ENCODE measurements around the gene NFATC2IP. TPM values are rescaled to one million over a fixed set of nuclear protein-coding genes. Genes with fewer than 3 reads are reported as not detected.

The NFATC2IP gene
- polyA plus RNA-seq, 1 donor (not counting 4 experiments of a cell fraction or from before 2014, with no cell fraction given) = 56.5 TPM

- H3K9me3 ChIP-seq (ENCODE audit: control insufficient read depth, low read depth, low read length) = no peaks in the 10 kb centered on the region
- no peak overlapping the region for H3K4me2 ChIP-seq (ENCODE audit: control insufficient read depth, extremely low read depth, insufficient read depth, low read depth, low read length)
- no peaks in the 10 kb centered on the region for H3K9me1 ChIP-seq (ENCODE audit: control insufficient read depth, extremely low read depth, insufficient read depth, low read length)
- no peaks in the 10 kb centered on the region for H3K36me3 ChIP-seq (ENCODE audit: control insufficient read depth in 2 of 2, extremely low read depth in 1 of 2, insufficient read depth in 2 of 2, low read length in 2 of 2)
- no peak overlapping the region for H3K27ac ChIP-seq (ENCODE audit: control insufficient read depth, insufficient read depth, low read length)
- TF ChIP-seq CTCF (optimal IDR thresholded peaks at IDR 0.05 in 1 of 3, IDR thresholded peaks at IDR 0.05 in 1 of 3, conservative IDR thresholded peaks at IDR 0.05 in 1 of 3; ENCODE audit: extremely low read depth in 1 of 3, insufficient read depth in 2 of 3, low read length in 3 of 3) (no peak), EZH2 (IDR thresholded peaks at IDR 0.05; ENCODE audit: low read length) (no peak)
- H3K79me2 ChIP-seq (ENCODE audit: control insufficient read depth, insufficient read depth, low read length) = no peaks in the 10 kb centered on the region
- no peaks in the 10 kb centered on the region for H4K20me1 ChIP-seq (ENCODE audit: control insufficient read depth, extremely low read depth, insufficient read depth, low read length)
- DNase-seq (ENCODE audit: low read depth, low spot score) (no peak), FAIRE-seq (no peak)
- H3K27me3 ChIP-seq (ENCODE audit: control insufficient read depth, extremely low read depth, insufficient read depth, low read length) = no peaks in the 10 kb centered on the region
- H3K4me1 ChIP-seq (ENCODE audit: control insufficient read depth, extremely low read depth, insufficient read depth, low read length) = no peaks in the 10 kb centered on the region
- no peak overlapping the region for H3K9ac ChIP-seq (ENCODE audit: control insufficient read depth, extremely low read depth, insufficient read depth, low read length)
- dilution Hi-C loops (cut with MboI; ENCODE audit: extremely low pct_ligation_motif_present, low sequenced_read_pairs) = no loop called here
- H3K4me3 ChIP-seq (ENCODE audit: control insufficient read depth in 2 of 3, extremely low read depth in 1 of 3, insufficient read depth in 2 of 3, low read depth in 1 of 3, low read length in 3 of 3) = no peak overlapping the region
- H2AFZ ChIP-seq (ENCODE audit: control insufficient read depth, low read length) = no peak overlapping the region
Measured at GRCh38 chr16:29007730-29008593, 57.2 kb downstream of the NFATC2IP start.

DNA sequence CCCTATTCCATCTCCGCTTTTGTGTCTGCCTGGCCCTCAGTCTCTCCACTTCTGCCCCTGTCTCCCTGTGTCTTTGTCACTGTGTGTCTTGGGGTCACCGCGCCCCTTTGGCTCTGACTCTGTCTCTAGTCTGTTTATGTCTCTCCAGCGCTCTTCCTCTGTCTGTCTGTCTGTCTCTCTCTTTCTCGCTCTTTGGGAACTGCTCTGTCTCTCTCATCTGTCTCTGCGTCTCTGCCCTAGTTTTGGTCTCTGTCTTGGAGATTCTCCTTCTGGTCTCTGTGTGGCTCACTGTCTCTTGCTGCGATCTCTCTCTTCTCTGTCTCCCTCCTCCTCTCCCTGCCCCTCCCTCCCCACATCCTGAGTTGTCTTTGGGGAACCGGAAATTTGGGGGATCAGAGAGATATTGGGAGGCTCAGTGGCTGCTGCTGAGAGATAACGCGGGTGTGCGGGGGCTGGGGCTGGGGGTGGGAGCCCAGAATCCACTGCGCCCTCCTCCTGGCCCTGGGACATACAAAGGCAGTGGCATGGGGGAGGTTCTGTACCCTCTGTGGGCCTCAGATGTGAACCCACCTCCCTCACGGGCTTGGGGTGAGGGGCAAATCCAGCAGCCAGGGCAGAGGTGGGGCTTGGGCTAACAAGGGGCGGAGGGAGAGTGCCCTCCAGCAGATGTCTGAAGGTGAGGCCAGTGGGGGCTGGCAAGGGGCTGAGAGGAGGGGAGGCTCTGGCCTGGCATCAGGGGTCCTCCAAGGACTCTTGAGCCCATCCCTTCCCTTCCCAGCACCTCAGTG lies 58.5 kb downstream of the NFATC2IP start:
- DNase-seq (ENCODE audit: low read depth, low spot score) (no peak), FAIRE-seq (no peak)
- Histone ChIP-seq H3K27ac (ENCODE audit: control insufficient read depth, insufficient read depth, low read length) (no peak overlapping the region), H2AFZ (ENCODE audit: control insufficient read depth, low read length) (no peak overlapping the region), H3K9me1 (ENCODE audit: control insufficient read depth, extremely low read depth, insufficient read depth, low read length) (no peaks in the 10 kb centered on the region), H3K4me1 (ENCODE audit: control insufficient read depth, extremely low read depth, insufficient read depth, low read length) (no peaks in the 10 kb centered on the region), H3K9me3 (ENCODE audit: control insufficient read depth, low read depth, low read length) (no peaks in the 10 kb centered on the region), H3K27me3 (ENCODE audit: control insufficient read depth, extremely low read depth, insufficient read depth, low read length) (no peaks in the 10 kb centered on the region), H3K79me2 (ENCODE audit: control insufficient read depth, insufficient read depth, low read length) (no peaks in the 10 kb centered on the region), H3K36me3 (ENCODE audit: control insufficient read depth in 2 of 2, extremely low read depth in 1 of 2, insufficient read depth in 2 of 2, low read length in 2 of 2) (no peaks in the 10 kb centered on the region), H4K20me1 (ENCODE audit: control insufficient read depth, extremely low read depth, insufficient read depth, low read length) (no peaks in the 10 kb centered on the region), H3K4me3 (ENCODE audit: control insufficient read depth in 2 of 3, extremely low read depth in 1 of 3, insufficient read depth in 2 of 3, low read depth in 1 of 3, low read length in 3 of 3) (no peak overlapping the region), H3K9ac (ENCODE audit: control insufficient read depth, extremely low read depth, insufficient read depth, low read length) (no peak overlapping the region), H3K4me2 (ENCODE audit: control insufficient read depth, extremely low read depth, insufficient read depth, low read depth, low read length) (no peak overlapping the region)
- dilution Hi-C loops (cut with MboI; ENCODE audit: extremely low pct_ligation_motif_present, low sequenced_read_pairs) = no loop called here
- TF ChIP-seq CTCF (optimal IDR thresholded peaks at IDR 0.05 in 1 of 3, IDR thresholded peaks at IDR 0.05 in 1 of 3, conservative IDR thresholded peaks at IDR 0.05 in 1 of 3; ENCODE audit: extremely low read depth in 1 of 3, insufficient read depth in 2 of 3, low read length in 3 of 3) (no peak), EZH2 (IDR thresholded peaks at IDR 0.05; ENCODE audit: low read length) (no peak)
